Neural cell (in vitro differentiated cells): ENCODE results near the gene PRKG1.

Source experiments
- EZH2 ChIP-seq: fragments of 200-600, 300-800 bp; shearing (Covaris generic), sonication (generic); IDR thresholded peaks from 2 replicates; pipeline ENCODE4 v1.6.1; 2014; ENCODE audit warnings: antibody characterized with exemption, low read length, borderline replicate concordance, mild to moderate bottlenecking; ENCODE audit not compliant: insufficient read depth, poor library complexity, severe bottlenecking
- MXI1 ChIP-seq: fragments of 450-650 bp; conservative IDR thresholded peaks from 2 replicates; pipeline ENCODE4 v1.6.1; 2014; ENCODE audit warnings: antibody characterized with exemption, mild to moderate bottlenecking; ENCODE audit not compliant: poor library complexity, severe bottlenecking
- POLR2AphosphoS5 ChIP-seq: IDR thresholded peaks from 2 replicates; pipeline ENCODE4 v1.6.1; 2012

DNA sequence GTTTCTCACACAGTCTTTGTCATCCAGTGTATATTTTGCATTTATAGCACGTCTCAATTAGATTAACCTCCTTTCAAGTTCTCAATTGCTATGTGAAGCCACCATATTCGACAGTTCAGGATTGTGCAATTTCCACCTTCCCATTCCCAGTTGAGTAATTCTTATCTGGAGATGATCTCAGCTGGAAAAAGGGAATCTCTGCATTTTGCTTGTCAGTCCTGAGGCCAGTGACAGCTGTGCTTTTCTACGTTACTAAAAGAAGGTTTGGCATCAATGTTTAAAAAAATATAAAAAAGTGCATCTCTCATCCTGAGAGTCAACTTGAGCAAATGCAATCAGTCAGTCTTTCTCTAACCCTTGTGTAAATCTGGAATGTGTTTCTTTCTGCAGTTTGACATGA is 247.7 kb downstream of the PRKG1 start:
- TF ChIP-seq POLR2AphosphoS5 (no peak), MXI1 (no peak), EZH2 (no peak)
